ENCODE results near the gene RNF227. TPM values are rescaled to one million over a fixed set of nuclear protein-coding genes. Genes with fewer than 3 reads are reported as not detected.

Gene RNF227
- total RNA-seq (2022) (4.0 and 5.0 TPM in 2 replicates), Bru-seq, nascent RNA (percentile 72 among the genes with signal in this experiment), BruChase-seq, experiment 1, labeled RNA remaining after a 2-hour chase (percentile 90 among the genes with signal in this experiment), BruChase-seq, experiment 2, labeled RNA remaining after a 6-hour chase (percentile 72 among the genes with signal in this experiment)
- long read RNA-seq, transcript RNF227-201 (2 exons, 2,852 nt) = major isoform, 5 of 9 reads
- long read RNA-seq, partial matches to known transcripts = 0 of 9 reads
- long read RNA-seq, other reads (novel, unspliced or antisense) = 0 of 9 reads

GRCh38 chr17:7915611-7916384 is at the start of gene RNF227:
RNF227 (minus strand) TSS chr17:7916289; CDS start chr17:7916195, 94 bp downstream.
- H3K36me3 Mint-ChIP-seq (ENCODE audit: insufficient read depth, unreplicated experiment) = peaks cover 21% of the 10 kb centered on the region
- H3K27ac Mint-ChIP-seq (ENCODE audit: unreplicated experiment) = peak within 1 kb of the TSS; percentile 92
- H3K9me3 ChIP-seq = no peaks in the 10 kb centered on the region
- H3K4me3 Mint-ChIP-seq (ENCODE audit: unreplicated experiment) = peak within 1 kb of the TSS; percentile 85
- peak; percentile 81 to 85 for DNase-seq
- ChIA-PET POLR2A (interaction anchor here (0.5 to 1.7 kb wide), 8 partner anchors 16 to 380 kb away, joined by 3 to 10 read pairs (median 3); partner anchors contain the start of genes CNTROB, SLC25A35 and TRAPPC1), CTCF (interaction anchor here (0.6 to 2.9 kb wide), 4 partner anchors 16 to 368 kb away, joined by 3 to 21 read pairs (median 8); partner anchors contain the start of genes CNTROB and TRAPPC1)
- no peaks in the 10 kb centered on the region for H3K27me3 Mint-ChIP-seq (ENCODE audit: insufficient read depth, unreplicated experiment)
- TF ChIP-seq CTCF (IDR thresholded peaks at IDR 0.05; ENCODE audit: insufficient read depth in 1 of 2, low read depth in 1 of 2, low read length in 1 of 2, severe bottlenecking in 1 of 2, unreplicated experiment in 1 of 2) = no peak
- H3K9me3 Mint-ChIP-seq (ENCODE audit: unreplicated experiment) = no peaks in the 10 kb centered on the region
- H3K4me1 Mint-ChIP-seq (ENCODE audit: low read depth, unreplicated experiment) = no peaks in the 10 kb centered on the region
- H3K4me3 ChIP-seq (ENCODE audit: low read depth, low read length) = peak within 1 kb of the TSS; percentile 61
- H3K4me1 ChIP-seq = 0 out of 2 replicates have a peak, but pooled peaks cover 3% of the 10 kb centered on the region
- BruUV-seq (replicated peaks) = no TSS peak
- H3K36me3 ChIP-seq (ENCODE audit: control insufficient read depth, insufficient read depth, low read length) = no peaks in the 10 kb centered on the region
- no peaks in the 10 kb centered on the region for H3K27me3 ChIP-seq (replicated peaks; ENCODE audit: control insufficient read depth, insufficient read depth, low read length)
- intact Hi-C loops (cut with micrococcal nuclease; ENCODE audit: unreplicated experiment) = loop anchor here (2.0 to 10.0 kb wide), 2 partner anchors 141 to 171 kb away; no protein-coding TSS in a partner anchor

- Mint-ChIP-seq H3K4me3 (ENCODE audit: unreplicated experiment) (no peak overlapping the region), H3K4me1 (ENCODE audit: low read depth, unreplicated experiment) (no peaks in the 10 kb centered on the region), H3K36me3 (ENCODE audit: insufficient read depth, unreplicated experiment) (no peaks in the 10 kb centered on the region), H3K27ac (ENCODE audit: unreplicated experiment) (no peak overlapping the region), H3K27me3 (ENCODE audit: insufficient read depth, unreplicated experiment) (no peaks in the 10 kb centered on the region), H3K9me3 (ENCODE audit: unreplicated experiment) (no peaks in the 10 kb centered on the region)
- no TSS peak for BruUV-seq (replicated peaks)
- no peaks in the 10 kb centered on the region for H3K9me3 ChIP-seq
- DNase-seq = no peak
- ChIA-PET CTCF (no interaction called here), POLR2A (no interaction called here)
- no peak overlapping the region for H3K4me3 ChIP-seq (ENCODE audit: low read depth, low read length)
- intact Hi-C loops (cut with micrococcal nuclease; ENCODE audit: unreplicated experiment) = no loop called here
- H3K27me3 ChIP-seq (replicated peaks; ENCODE audit: control insufficient read depth, insufficient read depth, low read length) = no peaks in the 10 kb centered on the region
- H3K4me1 ChIP-seq = no peaks in the 10 kb centered on the region
- no peak for TF ChIP-seq CTCF (IDR thresholded peaks at IDR 0.05; ENCODE audit: insufficient read depth in 1 of 2, low read depth in 1 of 2, low read length in 1 of 2, severe bottlenecking in 1 of 2, unreplicated experiment in 1 of 2)
- H3K36me3 ChIP-seq (ENCODE audit: control insufficient read depth, insufficient read depth, low read length) = no peaks in the 10 kb centered on the region
These were observed 45.3 kb upstream of the RNF227 start for GRCh38 chr17:7961421-7961820.

GRCh38 chr17:7959503-7960253 is 43.6 kb upstream of the RNF227 start:
- Mint-ChIP-seq H3K27ac (ENCODE audit: unreplicated experiment) (no peak overlapping the region), H3K9me3 (ENCODE audit: unreplicated experiment) (no peaks in the 10 kb centered on the region), H3K27me3 (ENCODE audit: insufficient read depth, unreplicated experiment) (no peaks in the 10 kb centered on the region), H3K4me3 (ENCODE audit: unreplicated experiment) (no peak overlapping the region), H3K36me3 (ENCODE audit: insufficient read depth, unreplicated experiment) (no peaks in the 10 kb centered on the region), H3K4me1 (ENCODE audit: low read depth, unreplicated experiment) (no peaks in the 10 kb centered on the region)
- POLR2A ChIA-PET = no interaction called here
- H3K27me3 ChIP-seq (replicated peaks; ENCODE audit: control insufficient read depth, insufficient read depth, low read length) = no peaks in the 10 kb centered on the region
- no peaks in the 10 kb centered on the region for H3K9me3 ChIP-seq
- no peak for TF ChIP-seq CTCF (IDR thresholded peaks at IDR 0.05; ENCODE audit: insufficient read depth in 1 of 2, low read depth in 1 of 2, low read length in 1 of 2, severe bottlenecking in 1 of 2, unreplicated experiment in 1 of 2)
- no peak overlapping the region for H3K4me3 ChIP-seq (ENCODE audit: low read depth, low read length)
- intact Hi-C loops (cut with micrococcal nuclease; ENCODE audit: unreplicated experiment) = no loop called here
- DNase-seq = no peak
- no peaks in the 10 kb centered on the region for H3K36me3 ChIP-seq (ENCODE audit: control insufficient read depth, insufficient read depth, low read length)
- H3K4me1 ChIP-seq = no peaks in the 10 kb centered on the region
- BruUV-seq (replicated peaks) = no TSS peak
- CTCF ChIA-PET = no interaction called here
